ENCODE measurements around the gene OR2AJ1. TPM values are rescaled to one million over a fixed set of nuclear protein-coding genes. Genes with fewer than 3 reads are reported as not detected.

Gene OR2AJ1
- total and polyA plus RNA-seq, 4 donors = not detected

DNA sequence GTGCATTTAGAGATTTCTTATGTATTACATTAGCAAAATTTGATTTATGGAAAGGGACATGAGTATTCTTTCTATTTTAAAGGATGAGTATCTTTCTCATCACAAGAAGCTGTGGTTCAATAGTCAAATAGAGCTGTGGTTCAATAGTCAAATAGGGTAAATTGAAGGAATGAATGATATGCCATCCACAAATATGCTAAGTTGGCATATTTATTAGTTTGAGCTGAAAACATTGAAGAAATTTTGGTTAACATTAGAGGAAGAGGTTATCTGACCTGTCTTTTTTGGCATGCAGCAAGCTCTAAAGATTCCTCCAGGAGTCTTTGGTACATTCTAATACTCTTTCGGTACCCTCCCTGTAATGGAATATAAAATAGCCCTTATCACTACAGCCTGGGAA, 28.7 kb downstream of the OR2AJ1 start:
- 96 to 98% methylated on average over 1 of the region's 1 CpG for WGBS, 2 donors
- no peak overlapping the region for H3K4me3 ChIP-seq
- TF ChIP-seq, protein P1, sequence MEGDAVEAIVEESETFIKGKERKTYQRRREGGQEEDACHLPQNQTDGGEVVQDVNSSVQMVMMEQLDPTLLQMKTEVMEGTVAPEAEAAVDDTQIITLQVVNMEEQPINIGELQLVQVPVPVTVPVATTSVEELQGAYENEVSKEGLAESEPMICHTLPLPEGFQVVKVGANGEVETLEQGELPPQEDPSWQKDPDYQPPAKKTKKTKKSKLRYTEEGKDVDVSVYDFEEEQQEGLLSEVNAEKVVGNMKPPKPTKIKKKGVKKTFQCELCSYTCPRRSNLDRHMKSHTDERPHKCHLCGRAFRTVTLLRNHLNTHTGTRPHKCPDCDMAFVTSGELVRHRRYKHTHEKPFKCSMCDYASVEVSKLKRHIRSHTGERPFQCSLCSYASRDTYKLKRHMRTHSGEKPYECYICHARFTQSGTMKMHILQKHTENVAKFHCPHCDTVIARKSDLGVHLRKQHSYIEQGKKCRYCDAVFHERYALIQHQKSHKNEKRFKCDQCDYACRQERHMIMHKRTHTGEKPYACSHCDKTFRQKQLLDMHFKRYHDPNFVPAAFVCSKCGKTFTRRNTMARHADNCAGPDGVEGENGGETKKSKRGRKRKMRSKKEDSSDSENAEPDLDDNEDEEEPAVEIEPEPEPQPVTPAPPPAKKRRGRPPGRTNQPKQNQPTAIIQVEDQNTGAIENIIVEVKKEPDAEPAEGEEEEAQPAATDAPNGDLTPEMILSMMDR (IDR thresholded peaks at IDR 0.05; ENCODE audit: control extremely low read depth, extremely low read depth) = no peak
- H3K27ac ChIP-seq (ENCODE audit: low read depth in 1 of 2, low read length in 1 of 2) = no peak overlapping the region
- no peaks in the 10 kb centered on the region for H3K4me1 ChIP-seq (ENCODE audit: control insufficient read depth in 5 of 5, insufficient read depth in 5 of 5, low read length in 5 of 5)
- no peak overlapping the region for H3K9ac ChIP-seq (ENCODE audit: insufficient read depth in 1 of 2, low read length in 2 of 2)
- no peaks in the 10 kb centered on the region for H3K9me3 ChIP-seq (ENCODE audit: control insufficient read depth in 4 of 4, insufficient read depth in 3 of 4, low read length in 3 of 4)
- no peaks in the 10 kb centered on the region for H3K27me3 ChIP-seq (ENCODE audit: control insufficient read depth in 3 of 3, insufficient read depth in 3 of 3, low read length in 2 of 3)
- ATAC-seq (ENCODE audit: insufficient read depth, low FRiP score) (no peak), DNase-seq (no peak)
- no peaks in the 10 kb centered on the region for H3K36me3 ChIP-seq (ENCODE audit: control insufficient read depth in 4 of 4, insufficient read depth in 4 of 4, low read length in 4 of 4)

DNA sequence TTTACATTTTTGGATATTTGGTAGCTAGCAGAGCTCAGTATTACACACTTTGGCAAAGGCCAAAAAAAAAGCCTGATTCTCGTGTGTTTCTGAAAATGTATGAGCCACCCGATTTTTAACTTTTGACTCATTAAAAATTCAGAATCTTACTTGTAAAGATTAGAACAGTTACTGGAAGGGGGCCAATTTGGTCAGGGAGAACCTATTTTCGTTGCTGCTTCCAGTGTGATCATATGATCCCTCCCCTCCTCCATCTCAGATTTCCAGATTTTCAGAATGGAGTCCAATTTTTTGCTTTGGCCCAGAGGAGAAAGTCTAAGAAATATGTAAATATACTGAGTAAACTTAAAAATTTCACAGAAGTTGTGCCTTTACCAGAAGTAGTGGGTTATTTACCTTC, 37.1 kb downstream of the OR2AJ1 start:
- WGBS, 2 donors = 21 to 55% methylated on average over 3 of the region's 3 CpGs
- no peak overlapping the region for H3K9ac ChIP-seq (ENCODE audit: insufficient read depth in 1 of 2, low read length in 2 of 2)

DNA sequence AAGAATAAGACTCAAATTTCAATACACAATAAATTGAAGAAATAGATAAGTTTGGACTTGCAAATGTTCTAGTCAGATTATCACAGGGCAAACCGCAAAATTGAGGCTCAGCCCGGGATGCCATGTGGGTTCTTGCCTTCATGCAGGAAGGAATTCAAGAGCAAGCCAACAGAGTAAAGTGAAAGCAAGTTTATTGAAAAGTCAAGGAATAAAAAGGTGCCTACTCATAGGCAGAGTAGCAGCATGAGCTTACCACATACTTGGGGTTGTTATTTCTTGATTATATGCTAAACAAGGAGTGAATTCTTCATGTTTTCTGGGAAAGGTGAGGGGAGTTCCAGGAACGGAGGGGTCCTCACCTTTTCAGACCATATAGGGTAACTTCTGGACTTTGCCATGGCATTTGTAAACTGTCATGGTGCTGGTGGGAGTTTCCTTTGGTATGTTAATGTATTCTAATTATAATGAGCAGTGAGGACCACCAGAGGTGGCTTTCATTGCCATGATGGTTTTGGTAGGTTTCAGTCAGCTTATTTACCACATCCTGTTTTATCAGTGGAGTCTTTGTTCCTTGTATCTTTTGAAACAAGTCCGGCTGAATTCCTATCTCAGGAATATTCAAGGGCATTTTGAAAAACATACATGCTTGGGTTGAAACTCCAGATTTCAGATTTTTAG, 38.4 kb downstream of the OR2AJ1 start:
- Histone ChIP-seq H3K9me3 (ENCODE audit: control insufficient read depth in 4 of 4, insufficient read depth in 3 of 4, low read length in 3 of 4) (peaks cover 0 to 7% (median 0%) of the 10 kb centered on the region in 4 donors), H3K4me3 (no peak overlapping the region), H3K36me3 (ENCODE audit: control insufficient read depth in 4 of 4, insufficient read depth in 4 of 4, low read length in 4 of 4) (no peaks in the 10 kb centered on the region), H3K27ac (ENCODE audit: low read depth in 1 of 2, low read length in 1 of 2) (no peak overlapping the region), H3K27me3 (ENCODE audit: control insufficient read depth in 3 of 3, insufficient read depth in 3 of 3, low read length in 2 of 3) (no peaks in the 10 kb centered on the region), H3K4me1 (ENCODE audit: control insufficient read depth in 5 of 5, insufficient read depth in 5 of 5, low read length in 5 of 5) (no peaks in the 10 kb centered on the region), H3K9ac (ENCODE audit: insufficient read depth in 1 of 2, low read length in 2 of 2) (no peak overlapping the region)
- TF ChIP-seq, protein P1 (IDR thresholded peaks at IDR 0.05; ENCODE audit: control extremely low read depth, extremely low read depth) = no peak
- WGBS, 2 donors = 41 to 56% methylated on average over 4 of the region's 4 CpGs
- DNase-seq (no peak), ATAC-seq (ENCODE audit: insufficient read depth, low FRiP score) (no peak)

More for the DNA sequence above, 37.1 kb downstream of the OR2AJ1 start:
- no peak for ATAC-seq (ENCODE audit: insufficient read depth, low FRiP score)
- H3K27ac ChIP-seq (ENCODE audit: low read depth in 1 of 2, low read length in 1 of 2) = no peak overlapping the region
- no peak overlapping the region for H3K4me3 ChIP-seq
- H3K4me1 ChIP-seq (ENCODE audit: control insufficient read depth in 5 of 5, insufficient read depth in 5 of 5, low read length in 5 of 5) = no peaks in the 10 kb centered on the region
- no peak for DNase-seq
- peaks cover 0 to 7% (median 0%) of the 10 kb centered on the region in 4 donors for H3K9me3 ChIP-seq (ENCODE audit: control insufficient read depth in 4 of 4, insufficient read depth in 3 of 4, low read length in 3 of 4)
- no peaks in the 10 kb centered on the region for H3K36me3 ChIP-seq (ENCODE audit: control insufficient read depth in 4 of 4, insufficient read depth in 4 of 4, low read length in 4 of 4)
- no peaks in the 10 kb centered on the region for H3K27me3 ChIP-seq (ENCODE audit: control insufficient read depth in 3 of 3, insufficient read depth in 3 of 3, low read length in 2 of 3)
- TF ChIP-seq, protein P1 (IDR thresholded peaks at IDR 0.05; ENCODE audit: control extremely low read depth, extremely low read depth) = no peak

DNA sequence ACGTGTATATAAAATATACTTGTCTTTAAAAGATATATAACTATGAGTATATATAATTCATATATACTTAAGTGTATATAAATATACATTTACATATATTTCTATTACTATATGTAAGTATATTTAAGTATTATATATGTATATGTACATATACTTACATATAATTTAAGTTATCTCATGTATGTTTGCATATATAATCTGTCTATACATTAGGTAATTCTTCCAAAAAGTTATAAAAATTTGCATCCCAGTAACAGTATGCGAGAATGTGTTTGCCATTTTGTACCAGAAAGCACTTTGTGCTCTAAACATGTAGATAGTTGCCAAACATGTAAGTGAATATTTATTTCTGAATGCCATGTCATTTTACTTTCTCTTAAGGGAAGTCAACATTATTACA, 40.2 kb downstream of the OR2AJ1 start, which contains the start of gene OR2AK2:
TSS of gene OR2AK2 (plus strand) at position 301 of the 400 bp plus-strand sequence. CDS start 144 bp downstream, outside the sequence.
- H3K9ac ChIP-seq (ENCODE audit: insufficient read depth in 1 of 2, low read length in 2 of 2) = no peak within 1 kb of the TSS
- H3K4me1 ChIP-seq (ENCODE audit: control insufficient read depth in 5 of 5, insufficient read depth in 5 of 5, low read length in 5 of 5) = no peaks in the 10 kb centered on the region
- no peaks in the 10 kb centered on the region for H3K27me3 ChIP-seq (ENCODE audit: control insufficient read depth in 3 of 3, insufficient read depth in 3 of 3, low read length in 2 of 3)
- H3K36me3 ChIP-seq (ENCODE audit: control insufficient read depth in 4 of 4, insufficient read depth in 4 of 4, low read length in 4 of 4) = no peaks in the 10 kb centered on the region
- ATAC-seq (ENCODE audit: insufficient read depth, low FRiP score) (no peak), DNase-seq (no peak)
- TF ChIP-seq, protein P1 (IDR thresholded peaks at IDR 0.05; ENCODE audit: control extremely low read depth, extremely low read depth) = no peak
- no peak within 1 kb of the TSS for H3K27ac ChIP-seq (ENCODE audit: low read depth in 1 of 2, low read length in 1 of 2)
- no peak within 1 kb of the TSS for H3K4me3 ChIP-seq
- peaks cover 0 to 7% (median 0%) of the 10 kb centered on the region in 4 donors for H3K9me3 ChIP-seq (ENCODE audit: control insufficient read depth in 4 of 4, insufficient read depth in 3 of 4, low read length in 3 of 4)
- WGBS, 2 donors = 87 to 95% methylated on average over 2 of the region's 2 CpGs

Data from lung (tissue), 12 donors.